H1 (cell line): ENCODE data around the gene HLA-C. TPM values are rescaled to one million over a fixed set of nuclear protein-coding genes. Genes with fewer than 3 reads are reported as not detected.

Experiments used
- ATF3 ChIP-seq: IDR thresholded peaks from 2 replicates; pipeline ENCODE4 v1.6.1; 2011; ENCODE audit warnings: low read depth, mild to moderate bottlenecking, low read length; ENCODE audit not compliant: insufficient read depth
- BRCA1 ChIP-seq: IDR thresholded peaks from 2 replicates; pipeline ENCODE4 v1.6.1; 2012; ENCODE audit warnings: low read depth, low read length, improper control_type of control experiment
- EZH2 ChIP-seq: fragments of 200-600 bp; sonication (generic); IDR thresholded peaks from 2 replicates; pipeline ENCODE4 v1.7.1; 2012; ENCODE audit warnings: low read depth, mild to moderate bottlenecking, moderate library complexity, low read length, inconsistent platforms; ENCODE audit not compliant: severe bottlenecking
- KDM4A ChIP-seq: IDR thresholded peaks from one replicate; pipeline ENCODE4 v1.7.1; 2012; ENCODE audit warnings: low read depth, mild to moderate bottlenecking, moderate library complexity, low read length, inconsistent platforms; ENCODE audit not compliant: severe bottlenecking
- PHF8 ChIP-seq: fragments of 200-600 bp; sonication (generic); conservative IDR thresholded peaks from 2 replicates; pipeline ENCODE4 v1.7.1; 2012; ENCODE audit warnings: low read depth, mild to moderate bottlenecking, inconsistent platforms, low read length, moderate library complexity
- RAD21 ChIP-seq, 2 experiments: IDR thresholded peaks in 1 of 2; conservative IDR thresholded peaks in 1 of 2; 2 replicates each; pipeline ENCODE4 v1.6.1; 2011; ENCODE audit warnings: low read depth in 2 of 2, low read length in 2 of 2, improper control_type of control experiment in 1 of 2, inconsistent platforms in 1 of 2, mild to moderate bottlenecking in 1 of 2, moderate library complexity in 1 of 2
- TCF12 ChIP-seq: IDR thresholded peaks from 2 replicates; pipeline ENCODE4 v1.6.1; 2011; ENCODE audit warnings: low read depth, mild to moderate bottlenecking, low read length
- USF2 ChIP-seq: IDR thresholded peaks from 2 replicates; pipeline ENCODE4 v1.6.1; 2011; ENCODE audit warnings: low read length, improper control_type of control experiment
- YY1 ChIP-seq: IDR thresholded peaks from 2 replicates; pipeline ENCODE4 v1.6.1; 2011; ENCODE audit warnings: low read depth, mild to moderate bottlenecking, low read length
- polyA plus RNA-seq, 7 experiments: library from polyadenylated mRNA; depleted of rRNA in 3 of 7; stranded (reverse) in 5 of 7; unstranded in 2 of 7; fragments of >200 nt in 5 of 7; fragments of 200-250 nt in 2 of 7; gene quantifications; 1 replicate in 5 of 7; 2 replicates in 1 of 7; 4 replicates in 1 of 7; pipeline versions ENCODE4 v1.2.1 to v1.2.3, GENCODE V29; 2011 to 2013; ENCODE audit warnings: missing spikeins in 2 of 7, mixed read lengths in 2 of 7
- total RNA-seq: library from RNA; stranded (reverse); fragmentation: NEBNext Ultra II Directional; extraction: Animal tissue kit (Norgen Biotek cat#: 25700); gene quantifications from 2 replicates; pipeline ENCODE4 v1.2.1, GENCODE V29; 2021
- TF ChIP-seq, protein P1 (sequence below): IDR thresholded peaks from 2 replicates; pipeline ENCODE4 v1.6.1; 2012; ENCODE audit warnings: inconsistent platforms

HLA-C gene
- total and polyA plus RNA-seq, 2 of the 8 experiments (the other 6 are each of a cell fraction or from before 2014, with no cell fraction given) = 245 to 360 TPM

GRCh38 chr6:31308050-31308844, 36.4 kb upstream of the HLA-C start (continued):
- TF ChIP-seq USF2 (no peak), KDM4A (peak; percentile 93), TCF12 (no peak), EZH2 (no peak), ATF3 (no peak), RAD21 (IDR thresholded peaks at IDR 0.05 in 1 of 2, conservative IDR thresholded peaks at IDR 0.05 in 1 of 2; ENCODE audit: low read depth in 2 of 2, low read length in 2 of 2) (no peak), BRCA1 (no peak), PHF8 (0 out of 2 replicates have a peak, but pooled peaks have one; percentile 32), YY1 (peak; percentile 77)
- TF ChIP-seq, protein P1, sequence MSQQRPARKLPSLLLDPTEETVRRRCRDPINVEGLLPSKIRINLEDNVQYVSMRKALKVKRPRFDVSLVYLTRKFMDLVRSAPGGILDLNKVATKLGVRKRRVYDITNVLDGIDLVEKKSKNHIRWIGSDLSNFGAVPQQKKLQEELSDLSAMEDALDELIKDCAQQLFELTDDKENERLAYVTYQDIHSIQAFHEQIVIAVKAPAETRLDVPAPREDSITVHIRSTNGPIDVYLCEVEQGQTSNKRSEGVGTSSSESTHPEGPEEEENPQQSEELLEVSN = peak; percentile 55
